Inflammatory macrophage (primary cell): ENCODE results near the gene TMEM253.

Experiments used
- DNase-seq, 2 donors: peaks; one replicate each; pipeline ENCODE4 v3.0.0-alpha.2; 2020 to 2022
- total RNA-seq, 18 experiments: gene quantifications; one replicate each; lab custom pipeline; 2026; ENCODE audit warnings: mixed read lengths in 6 of 18, inconsistent platforms in 2 of 18; lab: John Stamatoyannopoulos, UW

The TMEM253 gene
- total RNA-seq, result 0 to 0.62 (median 0.11) reads per million in 18 experiments

GRCh38 chr14:21100931-21101330 lies at the start of gene TMEM253:
Gene TMEM253, plus strand, starts transcription at chr14:21101066. Its CDS starts 278 bp downstream, at chr14:21101344.
- no peak for DNase-seq

GRCh38 chr14:21053184-21054122 lies 47.4 kb upstream of the TMEM253 start:
- DNase-seq, result no peak

GRCh38 chr14:21054123-21054767 lies 46.6 kb upstream of the TMEM253 start:
- DNase-seq, result no peak

GRCh38 chr14:21054768-21055145 lies 46.1 kb upstream of the TMEM253 start:
- no peak for DNase-seq

DNA sequence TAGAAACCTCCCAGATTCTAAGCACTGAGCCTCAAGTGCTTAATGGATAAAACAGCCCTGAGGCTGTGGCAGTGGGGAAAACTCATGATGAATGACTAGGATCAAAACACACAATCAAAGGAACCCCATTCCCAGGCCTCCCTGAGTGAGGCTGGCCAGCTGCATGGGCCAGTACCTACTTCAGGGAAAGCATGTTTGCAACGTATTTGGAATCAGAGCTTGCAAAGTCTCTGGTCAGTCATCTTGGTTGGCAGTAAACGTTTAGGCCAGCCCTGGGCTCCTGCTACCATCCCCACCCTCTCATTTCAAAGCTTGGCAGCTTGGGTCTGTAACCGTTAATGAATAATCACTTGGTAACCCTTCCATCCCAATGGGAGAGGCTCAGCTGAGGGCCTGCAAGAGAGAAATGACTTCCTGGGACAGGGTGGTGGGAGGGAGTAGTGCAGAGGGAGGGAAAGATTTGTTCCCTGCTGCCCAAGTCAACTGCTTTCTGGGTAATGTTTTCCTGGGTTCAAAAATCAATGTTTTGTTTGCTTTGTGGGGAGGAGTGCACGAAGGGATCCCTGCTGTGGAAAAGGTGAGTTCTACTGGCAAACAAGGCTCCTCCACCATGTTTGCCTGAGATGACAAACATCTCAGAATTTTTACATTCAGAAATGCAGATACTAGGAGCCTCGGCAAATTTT lies 45.3 kb upstream of the TMEM253 start:
- DNase-seq, result no peak

- no peak for DNase-seq
These were observed 44.2 kb upstream of the TMEM253 start for GRCh38 chr14:21056520-21057163.

DNA sequence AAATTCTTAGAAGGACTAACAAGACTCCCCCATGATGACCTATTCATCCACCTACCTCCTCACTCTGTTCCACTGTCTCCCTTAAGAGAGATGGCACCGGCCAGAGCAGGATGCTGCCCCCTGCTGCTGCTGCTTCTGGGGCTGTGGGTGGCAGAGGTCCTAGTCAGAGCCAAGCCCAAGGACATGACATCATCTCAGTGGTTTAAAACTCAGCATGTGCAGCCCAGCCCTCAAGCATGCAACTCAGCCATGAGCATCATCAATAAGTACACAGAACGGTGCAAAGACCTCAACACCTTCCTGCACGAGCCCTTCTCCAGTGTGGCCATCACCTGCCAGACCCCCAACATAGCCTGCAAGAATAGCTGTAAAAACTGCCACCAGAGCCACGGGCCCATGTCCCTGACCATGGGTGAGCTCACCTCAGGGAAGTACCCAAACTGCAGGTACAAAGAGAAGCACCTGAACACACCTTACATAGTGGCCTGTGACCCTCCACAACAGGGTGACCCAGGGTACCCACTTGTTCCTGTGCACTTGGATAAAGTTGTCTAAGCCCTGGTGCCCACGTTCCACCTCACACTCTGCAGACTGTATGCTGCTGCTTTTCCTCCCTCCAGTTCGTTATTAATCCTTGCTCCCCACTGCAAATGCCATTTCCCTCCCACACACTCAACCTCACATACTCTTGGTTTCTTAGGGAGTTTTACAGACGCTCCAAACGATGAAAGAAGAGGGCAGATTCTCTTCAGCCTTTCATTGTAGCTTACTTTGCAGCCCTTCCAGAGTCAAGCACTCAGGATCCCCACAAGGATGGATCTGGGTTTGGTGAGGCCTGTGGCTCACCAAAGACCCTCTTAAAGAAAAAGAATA lies 42.8 kb upstream of the TMEM253 start, which contains the start of gene RNASE8:
TSS of gene RNASE8 (plus strand) at position 20 of the 873 bp plus-strand sequence. CDS start at position 91, 71 bp downstream.
- peak in 1 of 2 donors; percentile 69 for DNase-seq

DNA sequence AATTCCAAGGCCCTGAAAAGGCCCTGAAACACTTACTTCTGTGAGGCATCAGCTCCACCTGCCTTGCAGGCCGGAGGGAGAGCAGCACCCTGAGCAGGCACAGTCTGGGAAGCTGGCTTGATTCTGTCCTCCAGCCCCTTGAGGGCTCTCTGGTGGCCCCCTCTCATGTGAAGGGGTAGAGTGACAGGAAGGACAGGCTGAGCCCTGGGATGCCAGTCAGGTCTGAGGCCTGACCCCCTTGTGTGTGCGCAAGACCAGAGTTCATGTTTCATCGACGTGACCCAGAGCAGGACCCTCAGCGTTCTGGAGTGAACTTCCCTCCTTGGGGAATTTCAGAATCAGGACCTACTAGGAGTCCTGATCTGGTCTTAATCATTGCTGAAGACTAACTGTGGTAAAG lies 42.0 kb upstream of the TMEM253 start:
- DNase-seq, result no peak

- no peak for DNase-seq
These were observed 40.8 kb upstream of the TMEM253 start for GRCh38 chr14:21059842-21060613.

GRCh38 chr14:21060614-21061346 lies 40.1 kb upstream of the TMEM253 start:
- no peak for DNase-seq

GRCh38 chr14:21061347-21061668 lies 39.6 kb upstream of the TMEM253 start:
- DNase-seq, result no peak

GRCh38 chr14:21063479-21063878 lies 37.4 kb upstream of the TMEM253 start:
- DNase-seq, result no peak

GRCh38 chr14:21066882-21067502 lies 33.9 kb upstream of the TMEM253 start:
- no peak for DNase-seq

- peak; percentile 48 to 61 for DNase-seq
These were observed 32.1 kb upstream of the TMEM253 start for GRCh38 chr14:21068521-21069387.

- no peak for DNase-seq
These were observed 31.3 kb upstream of the TMEM253 start for GRCh38 chr14:21069388-21070082.

- peak; percentile 23 to 45 for DNase-seq
These were observed 30.7 kb upstream of the TMEM253 start, which contains the start of gene ARHGEF40 for GRCh38 chr14:21070083-21070609. Gene ARHGEF40, plus strand, starts transcription at chr14:21070304. Its CDS starts 93 bp downstream, at chr14:21070397.

GRCh38 chr14:21070610-21071224 lies 30.1 kb upstream of the TMEM253 start:
- DNase-seq, result peak; percentile 41 to 73
